Smooth muscle cell (in vitro differentiated cells): ENCODE data around the gene RRAGA. TPM values are rescaled to one million over a fixed set of nuclear protein-coding genes. Genes with fewer than 3 reads are reported as not detected.

Experiments used
- DNase-seq: peaks from one replicate; lab custom pipeline; 2025; ENCODE audit not compliant: unreplicated experiment; lab: John Stamatoyannopoulos, UW
- H2AFZ ChIP-seq: fragments of 200-600 bp; sonication (generic); 2 replicates; pipeline ENCODE4 v1.6.0; 2016; ENCODE audit warnings: antibody characterized with exemption, low read depth, mild to moderate bottlenecking
- H3F3A ChIP-seq: fragments of 200-600 bp; sonication (generic); 2 replicates; pipeline ENCODE4 v1.6.0; 2017; ENCODE audit warnings: antibody characterized with exemption, low read depth
- H3K27ac ChIP-seq: fragments of 200-600 bp; sonication (generic); 2 replicates; pipeline ENCODE4 v1.5.1; 2016; ENCODE audit warnings: low read depth, mild to moderate bottlenecking
- H3K27me3 ChIP-seq: fragments of 200-600 bp; sonication (generic); 2 replicates; pipeline ENCODE4 v1.6.1; 2016; ENCODE audit warnings: low read depth, mild to moderate bottlenecking
- H3K36me3 ChIP-seq: fragments of 200-600 bp; sonication (generic); 2 replicates; pipeline ENCODE4 v1.5.1; 2016; ENCODE audit warnings: low read depth
- H3K4me1 ChIP-seq: fragments of 200-600 bp; sonication (generic); 2 replicates; pipeline ENCODE4 v1.5.1; 2016; ENCODE audit warnings: low read depth
- H3K4me2 ChIP-seq: fragments of 200-600 bp; sonication (generic); 2 replicates; pipeline ENCODE4 v1.6.0; 2016; ENCODE audit warnings: mild to moderate bottlenecking
- H3K4me3 ChIP-seq: fragments of 200-600 bp; sonication (generic); 2 replicates; pipeline ENCODE4 v1.5.1; 2016; ENCODE audit warnings: mild to moderate bottlenecking
- H3K79me2 ChIP-seq: fragments of 200-600 bp; sonication (generic); 2 replicates; pipeline ENCODE4 v1.6.0; 2016; ENCODE audit warnings: low read depth, mild to moderate bottlenecking
- H3K9ac ChIP-seq: fragments of 200-600 bp; sonication (generic); 2 replicates; pipeline ENCODE4 v1.6.0; 2016; ENCODE audit warnings: low read depth
- H3K9me3 ChIP-seq: fragments of 200-600 bp; sonication (generic); replicated peaks from 2 replicates; pipeline ENCODE4 v1.5.1; 2016; ENCODE audit warnings: low read depth
- H4K20me1 ChIP-seq: fragments of 200-600 bp; sonication (generic); 2 replicates; pipeline ENCODE4 v1.6.0; 2016; ENCODE audit warnings: low read depth
- WGBS: methylation state at CpG from one replicate; pipeline ENCODE4 v1.1.7; 2016; ENCODE audit warnings: low lambda C conversion rate; 5-methylcytosine and 5-hydroxymethylcytosine counted together
- polyA plus RNA-seq: library from polyadenylated mRNA; unstranded; fragments of >200 nt; fragmentation: Nextera tagmentation; extraction: Ambion mirVana; gene quantifications from 2 replicates; pipeline ENCODE4 v1.2.1, GENCODE V29; 2016
- total RNA-seq: library from RNA; depleted of rRNA; stranded (reverse); fragments of >200 nt; gene quantifications from 2 replicates; pipeline ENCODE4 v1.2.3, GENCODE V29; 2014
- TF ChIP-seq, protein P1 (sequence below): fragments of 200-600 bp; sonication (generic); IDR thresholded peaks from 2 replicates; pipeline ENCODE4 v1.5.1; 2017; ENCODE audit warnings: borderline replicate concordance, mild to moderate bottlenecking, antibody characterized with exemption; ENCODE audit not compliant: insufficient read depth, poor library complexity, severe bottlenecking

Gene RRAGA
- total and polyA plus RNA-seq, 2 experiments from 2014 or later: 101 to 139 TPM

DNA sequence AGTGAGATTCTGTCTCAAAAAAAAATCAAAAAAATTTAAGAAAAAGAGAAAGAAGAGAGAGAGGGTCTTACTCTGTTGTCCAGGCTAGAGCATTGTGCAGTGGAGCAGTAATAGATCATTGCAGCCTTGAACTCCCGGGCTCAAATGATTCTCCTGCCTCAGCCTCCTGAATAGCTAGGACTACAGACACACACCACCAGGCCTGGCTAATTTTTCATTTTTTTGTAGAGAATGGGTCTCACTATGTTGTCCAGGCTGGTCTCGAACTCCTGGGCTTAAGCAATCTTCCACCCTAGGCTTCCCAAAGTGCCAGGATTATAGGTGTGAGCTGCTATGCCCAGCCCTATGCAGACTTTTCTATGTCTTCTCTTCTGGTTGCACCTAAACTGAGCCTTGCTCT, 25.0 kb downstream of the RRAGA start:
- no peaks in the 10 kb centered on the region for H3K9me3 ChIP-seq
- no peak overlapping the region for H3K4me3 ChIP-seq
- H3F3A ChIP-seq: no peaks in the 10 kb centered on the region
- TF ChIP-seq, protein P1, sequence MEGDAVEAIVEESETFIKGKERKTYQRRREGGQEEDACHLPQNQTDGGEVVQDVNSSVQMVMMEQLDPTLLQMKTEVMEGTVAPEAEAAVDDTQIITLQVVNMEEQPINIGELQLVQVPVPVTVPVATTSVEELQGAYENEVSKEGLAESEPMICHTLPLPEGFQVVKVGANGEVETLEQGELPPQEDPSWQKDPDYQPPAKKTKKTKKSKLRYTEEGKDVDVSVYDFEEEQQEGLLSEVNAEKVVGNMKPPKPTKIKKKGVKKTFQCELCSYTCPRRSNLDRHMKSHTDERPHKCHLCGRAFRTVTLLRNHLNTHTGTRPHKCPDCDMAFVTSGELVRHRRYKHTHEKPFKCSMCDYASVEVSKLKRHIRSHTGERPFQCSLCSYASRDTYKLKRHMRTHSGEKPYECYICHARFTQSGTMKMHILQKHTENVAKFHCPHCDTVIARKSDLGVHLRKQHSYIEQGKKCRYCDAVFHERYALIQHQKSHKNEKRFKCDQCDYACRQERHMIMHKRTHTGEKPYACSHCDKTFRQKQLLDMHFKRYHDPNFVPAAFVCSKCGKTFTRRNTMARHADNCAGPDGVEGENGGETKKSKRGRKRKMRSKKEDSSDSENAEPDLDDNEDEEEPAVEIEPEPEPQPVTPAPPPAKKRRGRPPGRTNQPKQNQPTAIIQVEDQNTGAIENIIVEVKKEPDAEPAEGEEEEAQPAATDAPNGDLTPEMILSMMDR: no peak
- no peak overlapping the region for H3K9ac ChIP-seq
- DNase-seq: no peak
- H3K36me3 ChIP-seq: no peaks in the 10 kb centered on the region
- H3K4me2 ChIP-seq: no peak overlapping the region
- no peak overlapping the region for H2AFZ ChIP-seq
- H3K27ac ChIP-seq: no peak overlapping the region
- H3K27me3 ChIP-seq: no peaks in the 10 kb centered on the region
- no peaks in the 10 kb centered on the region for H3K4me1 ChIP-seq
- H4K20me1 ChIP-seq: no peaks in the 10 kb centered on the region
- 96% methylated on average over 2 of the region's 2 CpGs for WGBS
- H3K79me2 ChIP-seq: no peaks in the 10 kb centered on the region

DNA sequence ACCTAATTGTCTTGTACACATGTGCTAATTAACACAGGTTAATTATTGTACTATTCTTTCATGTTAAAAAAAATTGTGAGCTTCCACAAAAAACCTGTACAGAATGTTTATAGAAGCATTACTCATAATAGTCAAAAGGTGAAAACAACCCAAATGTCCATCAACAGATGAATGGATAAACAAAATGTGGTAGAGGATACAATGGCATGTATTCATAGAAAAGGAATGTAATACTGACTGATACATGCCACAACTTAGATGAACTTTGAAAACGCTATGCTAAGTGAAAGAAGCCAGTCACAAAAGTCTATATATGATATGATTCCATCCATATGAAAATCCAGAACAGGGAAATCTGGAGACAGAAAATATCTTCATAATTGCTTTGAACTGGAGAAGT, 25.6 kb downstream of the RRAGA start:
- WGBS: 89% methylated on average over 1 of the region's 1 CpG
- Histone ChIP-seq H3K79me2 (no peaks in the 10 kb centered on the region), H3K4me3 (no peak overlapping the region), H4K20me1 (no peaks in the 10 kb centered on the region), H3K27ac (no peak overlapping the region), H3K9me3 (no peaks in the 10 kb centered on the region), H3K4me2 (no peak overlapping the region), H3K9ac (no peak overlapping the region), H3F3A (no peaks in the 10 kb centered on the region), H2AFZ (no peak overlapping the region), H3K27me3 (no peaks in the 10 kb centered on the region), H3K36me3 (no peaks in the 10 kb centered on the region), H3K4me1 (no peaks in the 10 kb centered on the region)
- no peak for DNase-seq
- TF ChIP-seq, protein P1: no peak

DNA sequence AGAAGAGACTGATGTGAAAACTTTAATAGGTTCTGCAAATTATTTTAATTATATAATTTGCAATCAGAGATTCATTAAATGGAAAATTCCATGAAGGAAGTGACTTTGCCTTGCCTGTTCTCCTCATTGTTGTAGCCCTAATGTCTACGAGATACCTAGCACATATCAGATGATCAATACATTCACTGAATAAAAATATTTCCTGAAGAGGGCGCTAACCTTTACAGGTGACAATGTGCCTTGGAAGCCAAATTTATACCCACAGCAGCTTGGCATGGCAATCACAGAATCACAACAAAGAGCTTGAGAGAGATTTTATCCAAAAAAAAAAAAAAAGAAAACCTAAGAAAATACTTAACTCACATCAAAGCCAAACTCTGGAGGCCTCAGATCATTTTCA, 36.1 kb downstream of the RRAGA start:
- H3K4me3 ChIP-seq: no peak overlapping the region
- WGBS: 74% methylated on average over 2 of the region's 2 CpGs
- H3K9ac ChIP-seq: no peak overlapping the region
- H4K20me1 ChIP-seq: no peaks in the 10 kb centered on the region
- H3K27me3 ChIP-seq: no peaks in the 10 kb centered on the region
- DNase-seq: no peak
- no peaks in the 10 kb centered on the region for H3K9me3 ChIP-seq
- no peaks in the 10 kb centered on the region for H3F3A ChIP-seq
- no peak overlapping the region for H3K27ac ChIP-seq
- no peaks in the 10 kb centered on the region for H3K36me3 ChIP-seq
- TF ChIP-seq, protein P1: peak; percentile 28
- no peaks in the 10 kb centered on the region for H3K79me2 ChIP-seq
- H3K4me1 ChIP-seq: no peaks in the 10 kb centered on the region
- H3K4me2 ChIP-seq: no peak overlapping the region
- no peak overlapping the region for H2AFZ ChIP-seq
